Subcutaneous abdominal adipose tissue (tissue), 5 donors: Measurements from ENCODE around the gene GPR62.

Experiments used
- H3K27ac ChIP-seq: one replicate; pipeline ENCODE4 v1.7.0; 2013; ENCODE audit warnings: low read depth, mild to moderate bottlenecking, inconsistent platforms, low read length, moderate library complexity
- H3K27me3 ChIP-seq, 5 donors: one replicate each; pipeline ENCODE4 v1.7.0; 2013; ENCODE audit warnings: low read length in 5 of 5, inconsistent platforms in 1 of 5; ENCODE audit not compliant: control insufficient read depth in 5 of 5, insufficient read depth in 4 of 5
- H3K36me3 ChIP-seq, 5 donors: one replicate each; pipeline ENCODE4 v1.7.0; 2013; ENCODE audit warnings: low read length in 5 of 5; ENCODE audit not compliant: control insufficient read depth in 5 of 5, insufficient read depth in 5 of 5
- H3K4me1 ChIP-seq, 5 donors: one replicate each; pipeline ENCODE4 v1.7.0; 2013; ENCODE audit warnings: low read length in 5 of 5, mild to moderate bottlenecking in 3 of 5, moderate library complexity in 1 of 5; ENCODE audit not compliant: control insufficient read depth in 5 of 5, insufficient read depth in 5 of 5
- H3K4me3 ChIP-seq, 5 donors: one replicate each; pipeline ENCODE4 v1.7.0; 2013; ENCODE audit warnings: low read length in 5 of 5, low read depth in 1 of 5
- H3K9ac ChIP-seq, 5 donors: one replicate each; pipeline ENCODE4 v1.7.0; 2013; ENCODE audit warnings: low read length in 5 of 5, mild to moderate bottlenecking in 4 of 5, moderate library complexity in 3 of 5
- H3K9me3 ChIP-seq, 5 donors: one replicate each; pipeline ENCODE4 v1.7.0; 2013; ENCODE audit warnings: low read length in 5 of 5; ENCODE audit not compliant: control insufficient read depth in 5 of 5
- donor health status: healthy.
- donor health status: healthy.
- donor health status: healthy.
- donor health status: healthy.
- donor health status: healthy.

GPR62 gene

DNA sequence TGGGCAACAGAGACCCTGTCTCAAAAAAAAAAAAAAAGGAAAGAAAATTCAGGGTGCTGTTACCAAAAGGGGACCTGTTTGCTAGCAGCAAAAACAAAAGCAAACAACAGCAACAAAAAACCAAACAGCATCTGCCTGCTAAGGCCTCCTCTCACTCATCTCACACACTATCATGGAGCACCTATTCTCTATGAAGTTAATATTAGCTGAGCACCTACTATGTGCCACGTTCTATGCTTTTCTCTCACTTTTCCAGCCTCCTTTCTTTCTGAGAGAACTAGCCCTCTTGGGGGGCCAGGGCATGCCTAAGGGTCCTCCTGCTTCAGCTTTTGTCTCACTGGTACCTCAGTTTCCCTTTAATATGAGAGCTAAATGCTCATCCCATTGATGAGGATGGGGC is 468 bp upstream of the GPR62 start:
- Histone ChIP-seq H3K9me3 (no peaks in the 10 kb centered on the region), H3K4me3 (no peak overlapping the region), H3K36me3 (peaks cover 0 to 24% (median 13%) of the 10 kb centered on the region in 5 donors), H3K27ac (no peak overlapping the region), H3K9ac (no peak overlapping the region), H3K4me1 (peaks cover 3 to 17% (median 15%) of the 10 kb centered on the region in 5 donors), H3K27me3 (no peaks in the 10 kb centered on the region)

DNA sequence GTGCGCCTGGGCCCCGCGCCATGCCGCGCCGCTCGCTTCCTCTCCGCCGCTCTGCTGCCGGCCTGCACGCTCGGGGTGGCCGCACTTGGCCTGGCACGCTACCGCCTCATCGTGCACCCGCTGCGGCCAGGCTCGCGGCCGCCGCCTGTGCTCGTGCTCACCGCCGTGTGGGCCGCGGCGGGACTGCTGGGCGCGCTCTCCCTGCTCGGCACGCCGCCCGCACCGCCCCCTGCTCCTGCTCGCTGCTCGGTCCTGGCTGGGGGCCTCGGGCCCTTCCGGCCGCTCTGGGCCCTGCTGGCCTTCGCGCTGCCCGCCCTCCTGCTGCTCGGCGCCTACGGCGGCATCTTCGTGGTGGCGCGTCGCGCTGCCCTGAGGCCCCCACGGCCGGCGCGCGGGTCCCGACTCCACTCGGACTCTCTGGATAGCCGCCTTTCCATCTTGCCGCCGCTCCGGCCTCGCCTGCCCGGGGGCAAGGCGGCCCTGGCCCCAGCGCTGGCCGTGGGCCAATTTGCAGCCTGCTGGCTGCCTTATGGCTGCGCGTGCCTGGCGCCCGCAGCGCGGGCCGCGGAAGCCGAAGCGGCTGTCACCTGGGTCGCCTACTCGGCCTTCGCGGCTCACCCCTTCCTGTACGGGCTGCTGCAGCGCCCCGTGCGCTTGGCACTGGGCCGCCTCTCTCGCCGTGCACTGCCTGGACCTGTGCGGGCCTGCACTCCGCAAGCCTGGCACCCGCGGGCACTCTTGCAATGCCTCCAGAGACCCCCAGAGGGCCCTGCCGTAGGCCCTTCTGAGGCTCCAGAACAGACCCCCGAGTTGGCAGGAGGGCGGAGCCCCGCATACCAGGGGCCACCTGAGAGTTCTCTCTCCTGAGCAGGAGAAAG is 951 bp downstream of the GPR62 start:
- no peaks in the 10 kb centered on the region for H3K9me3 ChIP-seq
- peak overlapping the region in 3 of 5 donors; percentile 21 to 53 (median 23) for H3K9ac ChIP-seq
- H3K4me1 ChIP-seq = peaks cover 3 to 17% (median 15%) of the 10 kb centered on the region in 5 donors
- H3K27me3 ChIP-seq = no peaks in the 10 kb centered on the region
- peaks cover 0 to 37% (median 23%) of the 10 kb centered on the region in 5 donors for H3K36me3 ChIP-seq
- H3K4me3 ChIP-seq = peak overlapping the region in 4 of 5 donors; percentile 39 to 57 (median 48)
- H3K27ac ChIP-seq = no peak overlapping the region

DNA sequence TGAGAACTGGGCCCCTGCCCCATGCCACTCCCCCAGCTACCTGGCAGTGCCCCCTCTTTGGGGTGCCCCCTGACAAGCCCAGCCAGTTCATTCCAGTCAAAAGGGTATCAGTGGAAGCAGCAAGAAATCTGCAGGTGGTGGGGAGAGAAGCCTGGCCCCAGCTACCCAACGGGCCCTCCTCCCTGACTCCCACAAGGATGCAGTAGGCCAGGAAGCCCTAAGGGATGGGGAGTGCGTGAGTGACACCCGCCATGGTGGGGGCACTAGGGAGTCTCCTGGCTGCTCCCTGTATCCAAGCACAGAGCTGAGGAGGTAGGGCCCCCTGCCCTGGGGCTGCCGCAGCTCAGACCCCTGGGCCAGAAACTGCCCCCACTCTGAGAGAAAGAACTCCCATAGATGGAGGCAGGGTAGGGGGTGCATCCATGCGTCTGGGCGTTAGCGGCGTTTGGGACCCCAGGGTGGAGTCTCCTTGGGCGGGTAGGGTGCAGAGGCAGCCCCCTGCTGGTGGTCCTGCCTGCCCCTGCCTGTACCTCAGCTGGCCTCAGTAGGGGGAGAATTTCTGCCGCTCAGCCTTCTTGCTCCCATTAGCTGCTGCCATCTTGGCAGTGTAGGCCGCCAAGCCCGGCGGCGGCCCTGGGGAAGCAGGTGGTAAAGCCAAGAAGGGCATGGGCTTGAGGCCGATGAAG is 2.5 kb downstream of the GPR62 start:
- H3K9ac ChIP-seq = no peak overlapping the region
- H3K36me3 ChIP-seq = peaks cover 0 to 39% (median 23%) of the 10 kb centered on the region in 5 donors
- H3K27ac ChIP-seq = no peak overlapping the region
- H3K9me3 ChIP-seq = no peaks in the 10 kb centered on the region
- H3K4me1 ChIP-seq = peaks cover 3 to 23% (median 16%) of the 10 kb centered on the region in 5 donors
- H3K4me3 ChIP-seq = no peak overlapping the region
- H3K27me3 ChIP-seq = no peaks in the 10 kb centered on the region

DNA sequence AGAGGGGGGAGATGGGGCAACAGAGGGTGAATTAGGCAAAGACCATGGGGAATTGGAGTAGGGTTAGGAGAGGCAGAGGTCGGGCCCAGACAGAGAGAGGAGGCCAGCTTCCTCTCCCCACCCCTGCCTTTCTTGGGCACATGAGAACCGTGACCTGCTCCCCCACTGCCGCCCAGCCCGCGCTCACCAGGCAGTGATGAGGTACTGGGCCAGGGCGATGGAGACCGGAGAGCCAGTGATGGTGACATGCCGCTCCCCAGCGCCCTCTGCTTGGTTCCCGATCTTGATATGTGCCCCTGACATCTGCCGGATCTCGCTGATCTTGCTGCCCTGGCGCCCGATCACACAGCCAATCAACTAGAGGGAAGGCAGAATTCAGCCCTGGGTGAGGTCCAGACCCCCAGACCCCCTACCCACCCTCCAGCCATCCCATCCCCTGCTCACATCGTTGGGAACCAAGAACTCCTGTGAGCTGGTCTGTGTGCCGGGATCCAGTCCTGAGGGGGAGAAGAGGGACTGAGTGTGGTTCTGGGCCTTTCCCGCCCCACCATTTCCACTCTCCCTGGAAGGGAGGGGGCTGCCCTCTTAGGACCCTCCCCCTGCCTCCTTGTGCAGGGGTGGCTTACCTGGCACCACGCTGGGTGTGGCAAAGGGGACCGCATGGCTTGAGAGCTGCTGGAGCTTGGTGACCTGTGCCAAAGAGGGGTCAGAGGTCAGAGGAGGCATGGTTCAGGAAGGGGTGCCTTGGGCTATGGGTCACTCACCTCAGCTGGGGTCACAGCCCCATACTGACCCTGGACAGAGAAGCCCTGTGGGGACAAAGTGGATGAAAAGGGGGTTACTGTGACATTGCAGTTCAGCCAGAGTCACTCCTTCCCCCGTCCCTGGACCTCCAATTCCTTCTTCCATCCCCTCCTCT is 3.7 kb downstream of the GPR62 start:
- Histone ChIP-seq H3K4me3 (no peak overlapping the region), H3K27ac (no peak overlapping the region), H3K27me3 (no peaks in the 10 kb centered on the region), H3K9me3 (no peaks in the 10 kb centered on the region), H3K36me3 (peaks cover 0 to 39% (median 23%) of the 10 kb centered on the region in 5 donors), H3K9ac (no peak overlapping the region), H3K4me1 (peaks cover 3 to 23% (median 16%) of the 10 kb centered on the region in 5 donors)

DNA sequence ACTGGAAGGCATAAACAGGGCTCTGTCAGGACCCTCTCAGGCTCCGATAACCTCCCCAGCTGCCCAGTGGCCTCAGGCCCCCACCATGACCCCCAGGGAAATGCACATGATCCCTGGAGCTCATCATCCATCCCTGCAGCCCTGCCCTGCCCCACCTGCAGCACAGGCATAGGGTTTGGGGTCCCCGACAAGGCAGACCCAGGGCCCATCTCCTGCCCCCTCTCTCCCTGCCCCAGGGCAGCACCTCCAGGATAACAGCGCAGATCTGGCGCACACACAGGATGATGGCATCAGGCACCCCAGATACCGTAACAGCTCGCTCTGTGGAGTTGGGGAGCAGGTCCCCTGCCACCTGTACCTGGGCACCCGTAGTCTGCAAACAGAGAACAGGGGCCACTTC is 4.5 kb downstream of the GPR62 start:
- H3K27ac ChIP-seq = no peak overlapping the region
- no peak overlapping the region for H3K9ac ChIP-seq
- H3K36me3 ChIP-seq = peaks cover 0 to 39% (median 23%) of the 10 kb centered on the region in 5 donors
- H3K9me3 ChIP-seq = no peaks in the 10 kb centered on the region
- no peaks in the 10 kb centered on the region for H3K27me3 ChIP-seq
- H3K4me3 ChIP-seq = no peak overlapping the region
- H3K4me1 ChIP-seq = peaks cover 3 to 23% (median 16%) of the 10 kb centered on the region in 5 donors

DNA sequence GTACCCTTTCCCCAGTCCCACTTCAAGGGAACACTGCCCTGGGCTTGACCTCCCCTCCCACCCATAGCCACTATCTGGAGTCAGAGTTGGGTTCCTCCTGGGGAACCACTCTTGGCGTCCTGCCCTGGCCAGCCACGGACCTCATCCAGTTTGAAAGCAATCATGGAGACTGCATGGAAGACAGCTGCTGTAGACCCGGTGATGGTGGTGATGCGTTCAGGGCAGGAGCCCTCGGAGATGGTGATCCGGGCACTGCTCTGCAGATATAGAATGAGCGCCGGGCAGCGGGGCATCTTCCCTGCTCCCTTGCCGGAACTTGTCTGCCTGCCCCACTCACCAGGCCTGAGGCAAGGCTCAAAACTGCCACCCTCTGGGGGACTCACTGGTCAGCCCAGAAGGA is 5.2 kb downstream of the GPR62 start:
- Histone ChIP-seq H3K36me3 (peaks cover 0 to 39% (median 23%) of the 10 kb centered on the region in 5 donors), H3K4me1 (peaks cover 3 to 20% (median 12%) of the 10 kb centered on the region in 5 donors), H3K9me3 (no peaks in the 10 kb centered on the region), H3K27me3 (no peaks in the 10 kb centered on the region), H3K4me3 (no peak overlapping the region), H3K27ac (no peak overlapping the region), H3K9ac (no peak overlapping the region)

DNA sequence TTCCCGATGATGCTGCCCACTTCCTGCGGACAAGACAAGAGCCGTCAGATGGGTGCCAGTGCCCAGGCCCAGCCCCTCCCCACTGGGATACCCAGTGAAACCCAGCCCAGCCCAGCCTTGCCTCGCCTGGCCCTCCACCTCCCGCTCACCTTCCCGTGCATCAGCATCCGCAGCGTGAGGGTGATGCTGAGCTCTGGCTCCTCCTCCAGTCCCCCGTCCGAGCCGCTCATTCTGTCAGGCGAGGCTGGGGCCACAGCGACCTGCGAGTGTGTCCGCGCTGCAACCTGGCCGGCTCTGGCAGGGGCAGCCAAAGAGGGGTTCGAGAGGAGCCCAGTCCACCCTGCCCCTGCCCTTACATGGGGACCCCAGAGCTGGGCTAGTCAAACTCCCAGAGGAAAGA is 5.8 kb downstream of the GPR62 start:
- Histone ChIP-seq H3K27me3 (no peaks in the 10 kb centered on the region), H3K27ac (no peak overlapping the region), H3K4me3 (no peak overlapping the region), H3K36me3 (peaks cover 0 to 39% (median 23%) of the 10 kb centered on the region in 5 donors), H3K9me3 (no peaks in the 10 kb centered on the region), H3K4me1 (peaks cover 3 to 18% (median 12%) of the 10 kb centered on the region in 5 donors), H3K9ac (no peak overlapping the region)

DNA sequence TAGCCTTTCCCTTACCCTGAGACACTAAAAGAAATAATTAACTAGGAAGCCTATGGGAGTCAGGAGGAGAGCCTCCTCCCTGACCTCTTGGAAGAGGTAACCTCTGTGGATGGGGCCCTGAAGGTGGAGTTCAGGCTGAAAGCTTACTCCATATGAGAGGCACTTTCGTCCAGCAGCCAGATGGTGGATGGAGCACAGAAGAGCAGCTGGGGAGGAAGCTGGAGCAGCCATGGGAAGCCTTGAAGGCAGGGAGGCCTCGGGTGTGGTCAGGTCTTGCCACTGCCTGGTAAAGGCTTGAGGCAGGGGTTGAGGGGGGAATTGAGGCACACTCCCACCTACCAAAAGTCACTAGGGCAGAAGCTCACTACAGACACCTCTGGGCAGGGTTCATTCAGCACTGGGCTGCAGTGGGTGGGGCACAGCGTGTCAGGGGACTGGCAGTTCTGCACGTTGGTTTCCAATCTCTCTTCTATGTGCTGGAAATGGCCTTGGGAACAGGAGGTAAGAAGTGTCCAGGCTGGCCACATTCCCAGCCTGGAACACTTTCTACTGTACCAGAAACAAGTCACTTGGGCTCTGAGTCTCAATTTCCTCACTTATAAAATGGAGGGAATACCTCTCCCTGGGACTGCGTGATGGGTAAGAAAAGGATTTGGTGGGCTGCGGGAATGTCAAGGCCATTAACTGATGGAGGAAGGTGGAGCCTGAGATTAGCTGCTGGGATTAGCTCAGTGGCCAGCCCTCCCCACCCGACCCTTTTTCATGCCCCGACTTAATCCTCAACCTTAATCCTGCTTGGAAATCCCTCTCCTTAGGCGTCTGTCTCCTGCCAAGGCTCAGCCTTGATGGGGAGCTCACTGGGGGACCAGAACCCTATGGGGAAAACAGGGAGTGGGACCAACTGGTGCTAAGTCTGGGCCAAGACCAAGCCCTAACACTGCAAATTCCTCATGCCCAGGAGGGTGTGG is 6.7 kb downstream of the GPR62 start:
- peaks cover 0 to 39% (median 23%) of the 10 kb centered on the region in 5 donors for H3K36me3 ChIP-seq
- H3K27ac ChIP-seq = no peak overlapping the region
- H3K27me3 ChIP-seq = no peaks in the 10 kb centered on the region
- H3K9ac ChIP-seq = peak overlapping the region in 1 of 5 donors; percentile 4
- H3K4me1 ChIP-seq = peaks cover under 1 to 18% (median 13%) of the 10 kb centered on the region in 5 donors
- no peaks in the 10 kb centered on the region for H3K9me3 ChIP-seq
- no peak overlapping the region for H3K4me3 ChIP-seq
